SIG-M5 treated with dmso at 0.1 percent for 504 hours (cell line): ENCODE data around the gene CD47.

ENCODE experiments used
- DNase-seq: peaks from one replicate; lab custom pipeline; 2025; ENCODE audit not compliant: unreplicated experiment; lab: John Stamatoyannopoulos, UW

The CD47 gene

DNA sequence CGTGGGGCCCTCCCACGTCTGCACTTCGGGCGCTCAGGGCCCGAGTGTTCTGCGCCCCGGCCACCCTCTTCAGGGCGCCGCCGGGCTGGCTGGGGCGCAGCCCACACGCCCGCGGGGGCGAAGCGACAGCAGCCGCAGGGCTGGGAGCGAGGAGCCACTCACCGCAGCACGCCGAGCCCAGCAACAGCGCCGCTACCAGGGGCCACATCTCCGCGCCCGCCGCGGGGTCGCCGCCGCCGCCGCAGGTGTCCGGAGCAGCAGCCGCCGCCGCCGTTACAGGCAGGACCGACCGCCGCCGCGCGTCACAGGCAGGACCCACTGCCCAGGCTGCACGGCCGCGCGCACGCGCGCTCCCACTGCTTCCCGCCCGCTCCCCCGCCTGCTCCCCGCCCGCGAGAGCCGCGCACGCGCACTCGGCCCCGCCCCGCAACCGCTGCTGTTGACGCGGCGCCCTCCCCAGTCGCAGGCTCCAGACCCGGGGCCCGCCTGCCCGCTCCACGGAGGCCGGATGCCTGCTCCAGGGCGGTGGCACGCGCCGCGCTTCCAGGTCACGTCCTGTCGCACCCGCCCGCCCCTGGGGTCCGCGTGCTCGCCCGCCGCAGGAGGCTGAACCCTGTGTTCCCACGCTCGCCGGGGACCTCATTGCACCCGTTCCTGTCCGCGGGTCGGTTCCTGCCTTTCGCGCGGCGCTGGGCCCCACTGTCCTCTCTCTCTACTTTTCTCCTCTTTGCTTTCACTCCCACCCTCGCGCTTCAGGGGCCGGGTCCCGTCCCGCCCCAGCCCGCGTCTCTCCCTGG is at the start of gene CD47:
TSS of gene CD47 (minus strand) at position 331 of the 797 bp plus-strand sequence. CDS start at position 208, 123 bp downstream.
- peak; percentile 85 for DNase-seq

DNA sequence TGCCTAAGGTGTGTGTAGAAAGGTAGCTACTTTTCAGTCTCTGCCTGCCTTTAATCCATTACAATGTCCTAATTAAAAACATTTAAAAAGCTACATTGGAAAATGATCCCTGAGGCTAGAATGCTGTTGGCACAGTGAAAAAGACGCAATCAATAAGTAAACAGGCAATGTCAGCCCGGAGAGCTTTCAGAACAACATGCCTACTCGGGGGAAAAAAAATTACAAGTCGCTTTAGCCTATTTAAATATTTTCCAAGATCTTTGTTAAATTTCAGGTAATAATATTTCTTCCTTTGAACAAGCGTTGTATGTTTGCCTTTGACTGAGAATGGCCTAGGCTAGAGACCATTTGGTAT is 46.6 kb upstream of the CD47 start:
- DNase-seq = no peak

DNA sequence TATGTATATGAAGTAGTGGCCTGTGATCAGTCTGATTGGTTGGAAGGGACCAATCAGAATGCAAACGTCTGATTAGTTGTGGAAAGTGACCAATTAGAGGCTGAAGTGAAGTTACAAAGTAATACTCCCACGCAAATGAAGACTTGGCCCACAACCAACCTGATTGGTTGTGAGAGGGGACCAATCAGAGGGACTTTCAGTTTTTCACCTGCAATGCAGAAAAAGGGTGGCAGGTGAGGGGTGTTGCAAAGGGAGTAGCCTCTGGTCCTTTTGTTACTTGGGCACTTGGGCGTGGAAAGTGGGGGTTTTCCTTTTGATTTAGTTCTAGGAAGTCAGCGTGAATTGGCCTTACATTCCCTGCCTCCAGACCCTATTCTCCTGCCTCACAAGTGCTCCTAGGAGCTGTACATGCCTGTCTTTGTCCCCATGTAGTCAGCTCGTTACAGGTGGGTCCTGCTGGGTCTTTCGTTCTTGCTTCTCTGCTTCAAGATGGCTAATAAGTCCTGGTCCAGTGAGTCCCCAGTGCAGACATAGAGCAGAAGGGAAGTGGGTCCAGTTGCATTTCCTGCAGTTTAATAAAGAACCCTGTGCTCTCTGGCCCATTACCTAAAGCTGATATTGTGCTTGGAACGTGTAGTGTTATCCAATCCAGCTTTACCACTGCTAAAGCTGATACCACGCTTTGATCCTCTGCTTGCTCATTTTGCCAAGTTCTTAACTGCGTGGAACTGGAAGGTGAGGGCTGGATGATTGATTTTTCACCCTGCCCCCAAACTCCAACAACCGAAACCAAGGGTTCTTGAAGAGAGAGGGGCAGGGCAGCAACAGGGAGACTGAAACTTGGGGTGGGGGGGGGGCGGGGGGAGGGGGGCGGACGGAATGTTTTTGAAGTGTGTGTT is 46.0 kb upstream of the CD47 start:
- DNase-seq = no peak

DNA sequence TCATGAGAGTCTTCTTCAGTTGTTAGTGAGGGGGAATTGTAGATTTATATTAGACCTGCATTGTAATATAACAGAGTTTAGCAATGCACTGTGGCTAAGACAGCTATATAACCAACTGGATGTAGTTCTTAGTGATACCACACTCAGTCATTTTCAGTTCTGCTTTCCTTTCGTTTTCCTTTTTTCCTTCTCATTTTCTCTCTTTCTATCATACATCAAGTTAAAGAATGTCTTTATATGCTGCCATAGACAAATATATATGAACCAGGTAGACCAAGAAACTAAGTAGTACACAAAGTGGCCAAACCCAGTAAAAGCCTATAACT is 43.7 kb upstream of the CD47 start:
- DNase-seq = peak; percentile 60

DNA sequence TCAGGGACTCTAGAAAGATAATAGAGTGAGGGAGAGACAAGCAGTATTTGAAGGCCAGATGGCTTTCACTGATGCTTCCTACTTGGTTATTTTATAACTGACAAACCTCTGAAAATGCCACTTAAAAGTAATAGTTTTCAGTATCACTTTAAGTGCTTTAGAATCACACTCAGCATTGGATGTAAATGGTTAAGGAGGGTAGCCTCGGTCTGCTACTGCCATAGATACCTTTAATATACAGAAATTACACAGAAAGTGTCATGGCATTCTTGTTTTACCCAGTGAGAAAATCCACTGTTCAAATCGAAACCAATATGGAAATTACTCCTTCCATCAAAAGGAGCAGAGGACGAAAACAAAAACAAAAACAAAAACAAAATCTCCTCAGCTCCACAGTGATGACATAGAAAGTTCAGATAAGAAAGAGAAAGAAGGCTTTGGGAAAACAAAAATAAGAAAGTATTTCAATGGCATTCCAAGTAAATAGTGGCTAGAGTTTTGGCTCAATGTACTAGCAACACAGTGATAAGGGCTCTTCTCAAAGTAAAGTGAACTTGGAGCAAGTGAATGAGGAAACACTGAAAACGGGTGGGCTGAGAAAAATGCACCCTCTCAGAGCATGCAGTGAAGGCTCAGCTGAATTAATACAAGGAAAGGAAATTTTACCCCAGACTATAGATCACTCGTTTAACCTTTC is 43.2 kb upstream of the CD47 start:
- DNase-seq = peak; percentile 53

DNA sequence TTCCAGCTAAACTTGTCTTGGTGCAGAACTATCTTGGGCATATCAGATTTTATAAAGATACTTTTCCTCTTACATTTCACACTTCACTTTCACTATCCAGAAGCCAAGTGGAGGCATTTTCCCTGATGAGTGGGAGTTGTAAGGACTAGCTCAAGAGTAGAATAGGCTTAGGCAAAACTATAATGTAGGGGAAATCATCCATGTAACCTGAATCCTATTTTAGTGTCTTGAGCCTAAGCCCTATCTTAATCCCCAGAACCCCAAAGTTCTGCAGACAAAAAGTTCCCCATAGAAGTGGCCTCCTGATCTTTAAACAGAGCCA is 42.2 kb upstream of the CD47 start:
- no peak for DNase-seq

DNA sequence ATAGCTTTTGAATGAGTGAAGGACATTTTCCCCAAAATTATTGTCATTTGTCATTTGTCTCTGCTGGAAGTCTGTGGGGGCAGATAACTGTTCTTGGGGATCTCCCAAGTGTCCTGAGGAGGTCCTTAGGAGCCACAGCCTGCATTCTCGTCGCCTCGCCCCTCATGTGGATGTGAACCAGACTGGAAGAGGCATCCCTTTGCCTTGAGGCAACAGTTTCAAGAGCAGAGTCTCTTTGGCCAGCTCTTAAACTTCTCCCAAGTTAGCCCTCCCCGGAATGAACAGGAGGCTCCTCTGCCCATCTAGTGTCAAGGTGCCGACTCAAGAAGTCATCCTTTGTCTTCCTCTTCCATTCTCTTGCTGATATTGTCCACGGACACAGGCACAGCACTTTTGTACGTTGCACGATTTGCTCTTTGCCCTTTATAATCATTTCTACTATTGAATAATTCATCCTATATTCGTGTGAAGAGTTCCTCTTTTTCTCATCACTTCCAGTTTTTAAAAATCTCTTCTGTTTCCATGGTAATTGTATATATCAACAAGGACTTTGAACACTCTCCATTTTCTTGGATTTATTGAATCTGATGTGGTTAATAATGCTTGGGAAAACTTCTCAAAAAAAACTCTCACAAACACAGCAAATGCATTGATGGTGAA is 40.8 kb upstream of the CD47 start:
- peak; percentile 28 for DNase-seq

DNA sequence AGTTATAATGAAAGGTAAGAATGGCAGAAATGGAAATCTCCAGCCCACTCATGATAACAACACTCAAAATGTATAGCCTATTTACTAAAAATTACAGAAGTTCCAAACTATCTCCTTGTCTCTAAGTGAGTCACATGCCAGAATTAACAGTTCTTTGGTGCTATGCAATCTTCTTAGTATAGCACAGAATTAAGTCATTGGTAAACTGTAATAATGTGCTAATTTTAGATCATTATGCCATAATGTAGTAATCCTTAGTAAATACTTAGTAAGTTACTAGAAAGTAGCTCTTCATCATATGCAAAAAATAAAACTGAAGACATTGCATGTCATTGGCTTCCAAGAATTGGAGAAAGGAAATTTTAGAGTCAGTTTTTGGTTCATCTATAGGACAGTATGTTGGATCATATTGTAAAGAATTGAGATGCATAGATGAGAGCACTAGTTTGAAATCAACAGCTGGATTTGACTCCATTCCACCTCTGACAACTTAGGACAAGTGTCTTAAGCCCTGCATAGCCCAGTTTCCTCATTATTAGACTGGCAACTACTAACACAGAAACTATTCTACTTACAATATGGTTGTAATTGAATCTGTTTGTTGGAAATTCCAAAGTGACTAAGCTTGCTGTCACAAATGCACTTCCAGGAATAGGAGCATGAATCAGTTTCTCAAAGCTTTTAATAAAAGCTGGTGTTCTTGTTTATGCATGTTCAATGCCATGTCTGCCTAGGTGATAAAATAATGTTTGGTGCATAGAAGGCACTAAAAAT is 40.1 kb upstream of the CD47 start:
- peak; percentile 43 for DNase-seq

DNA sequence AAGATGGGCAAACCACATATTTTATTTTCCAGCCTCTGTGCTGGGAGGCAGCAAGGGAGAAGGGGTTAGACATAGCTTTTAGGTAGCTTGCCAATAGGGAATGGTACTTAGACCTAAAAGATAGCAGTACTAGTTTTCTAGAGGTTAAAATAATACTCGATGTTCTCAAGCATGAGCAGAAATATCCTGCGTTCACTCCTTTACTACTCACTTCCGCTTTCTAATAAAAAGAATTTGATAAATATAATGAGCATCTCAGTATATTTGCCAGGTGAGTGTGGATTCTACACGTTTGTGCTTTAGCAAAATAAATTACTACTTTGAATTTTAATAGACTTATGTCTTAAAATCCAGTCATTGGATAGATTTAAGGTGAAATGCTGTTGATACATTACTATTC is 39.4 kb upstream of the CD47 start:
- no peak for DNase-seq

DNA sequence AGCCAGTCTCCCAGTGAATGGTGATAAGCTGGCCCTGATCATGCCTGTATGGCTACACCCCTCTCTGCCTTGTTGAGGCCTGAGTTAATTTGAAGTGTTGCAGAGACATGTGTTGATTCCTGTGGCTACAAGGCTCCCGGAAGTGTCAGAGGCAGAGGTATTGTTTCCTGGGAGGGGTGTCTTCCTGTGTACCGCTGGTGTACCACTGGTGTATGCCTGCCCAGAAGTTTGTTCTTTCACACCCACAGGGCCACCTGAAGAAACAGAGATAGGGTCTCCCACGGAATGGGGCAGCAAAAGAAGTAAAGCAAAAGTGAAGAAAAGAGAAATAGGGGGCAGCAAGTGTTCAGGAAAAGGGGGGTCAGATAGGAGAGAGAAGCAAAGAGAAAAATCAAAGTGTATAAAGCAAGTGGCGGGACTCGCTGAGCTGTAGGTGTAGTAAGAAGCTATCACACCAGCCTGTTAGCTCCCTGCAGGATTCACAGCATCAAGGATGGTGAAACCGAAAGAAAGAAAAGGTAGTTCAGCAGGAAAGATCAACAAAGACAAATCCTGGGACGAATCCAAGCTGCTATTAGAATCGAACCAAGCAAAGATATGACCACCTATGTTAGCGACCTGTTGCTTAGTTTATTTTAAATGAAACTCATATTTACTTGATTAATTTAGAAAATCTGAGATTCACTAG is 36.6 kb upstream of the CD47 start:
- no peak for DNase-seq

DNA sequence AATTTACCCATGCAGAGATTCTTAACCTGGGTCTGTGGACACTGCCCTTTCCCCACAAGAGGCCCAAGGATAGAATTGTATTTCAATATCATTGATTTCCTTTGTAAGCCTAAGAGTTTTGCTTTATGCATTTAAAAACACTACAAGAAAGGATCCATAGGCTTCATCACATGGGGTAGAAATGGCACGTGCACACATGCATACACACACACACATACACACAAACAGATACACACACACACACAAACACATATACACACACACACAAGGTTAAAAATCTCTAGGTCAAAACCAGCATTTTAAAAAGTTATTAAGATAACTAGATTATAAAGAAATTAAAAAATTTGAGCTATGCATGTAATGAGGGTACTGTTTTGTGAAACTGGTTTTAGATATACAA is 35.5 kb upstream of the CD47 start:
- no peak for DNase-seq

DNA sequence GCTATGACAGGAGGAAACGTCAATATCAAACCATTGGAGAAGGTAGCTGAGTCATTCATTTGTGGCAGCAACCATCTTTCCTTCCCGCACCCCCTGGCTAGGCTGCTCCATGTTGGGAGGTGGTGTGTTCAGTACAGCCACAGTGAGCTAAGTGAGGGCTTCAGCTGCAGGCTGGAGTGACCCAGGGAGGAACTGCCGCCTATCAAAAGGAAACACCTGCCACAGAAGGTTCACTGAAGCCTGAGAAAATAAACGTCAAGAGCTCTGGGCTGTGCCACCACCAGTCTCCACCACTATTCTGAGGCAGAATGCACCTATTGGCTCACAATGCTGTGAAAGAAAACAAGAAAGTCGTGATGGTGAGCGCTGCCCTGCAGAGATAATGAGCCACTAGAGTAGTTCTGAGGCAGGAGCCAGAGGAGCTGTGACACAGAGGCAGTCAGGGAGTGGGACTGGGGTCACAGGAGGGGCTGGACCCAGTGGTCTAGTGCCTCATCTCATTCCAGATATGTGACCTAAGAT is 34.8 kb upstream of the CD47 start:
- peak; percentile 6 for DNase-seq

DNA sequence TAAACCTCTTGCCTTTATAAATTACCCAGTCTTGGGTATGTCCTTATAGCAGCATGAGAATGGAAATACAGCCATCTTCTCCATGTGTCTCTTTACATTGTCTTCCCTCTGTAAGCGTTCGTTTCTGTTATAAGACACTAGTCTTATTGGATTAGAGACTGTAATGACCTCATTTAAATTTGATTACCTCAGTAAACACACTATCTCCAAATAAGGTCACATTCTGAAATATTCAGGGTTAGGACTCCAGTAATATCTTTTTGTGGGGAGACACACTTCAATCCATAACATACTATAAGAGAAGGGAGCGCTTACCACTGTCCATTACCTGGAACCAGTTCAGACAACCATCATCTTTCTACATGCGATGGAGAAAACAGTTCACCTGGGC is 34.3 kb upstream of the CD47 start:
- DNase-seq = no peak

DNA sequence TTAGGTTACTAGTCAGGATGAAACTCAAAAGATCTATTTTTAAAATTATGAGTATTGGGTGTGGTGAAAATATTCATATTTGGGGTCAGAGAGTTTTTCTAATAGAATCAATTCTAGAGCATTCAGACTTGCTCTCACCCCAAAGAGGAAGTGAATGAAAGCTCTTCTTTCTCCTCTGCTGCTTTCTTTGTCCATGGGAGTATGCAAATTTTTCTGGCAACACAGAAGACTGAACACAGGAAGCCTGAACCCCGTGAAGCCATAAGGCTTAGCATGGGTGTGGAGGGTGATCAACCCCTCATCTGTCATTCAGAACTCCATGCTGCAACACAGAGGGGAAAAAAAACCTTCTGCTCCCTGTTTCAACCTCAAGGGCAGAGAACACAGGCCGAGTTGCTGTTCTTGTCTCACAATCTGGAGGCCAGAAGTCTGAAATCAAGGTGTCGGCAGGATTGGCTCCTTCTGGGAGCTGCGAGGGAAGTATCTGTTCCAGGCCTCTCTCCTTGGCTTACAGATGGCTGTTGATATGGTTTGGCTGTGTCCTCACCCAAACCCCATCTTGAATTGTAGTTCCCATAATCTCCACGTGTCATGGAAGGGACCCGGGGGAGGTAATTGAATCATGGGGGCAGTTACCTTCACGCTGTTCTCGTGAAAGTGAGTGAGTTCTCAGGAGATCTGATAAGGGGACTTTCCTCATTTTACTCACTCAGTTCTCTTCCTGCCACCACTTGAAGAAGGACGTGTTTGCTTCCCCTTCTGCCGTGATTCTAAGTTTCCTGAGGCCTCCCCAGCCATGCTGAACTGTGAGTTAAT is 33.7 kb upstream of the CD47 start:
- peak; percentile 80 for DNase-seq

DNA sequence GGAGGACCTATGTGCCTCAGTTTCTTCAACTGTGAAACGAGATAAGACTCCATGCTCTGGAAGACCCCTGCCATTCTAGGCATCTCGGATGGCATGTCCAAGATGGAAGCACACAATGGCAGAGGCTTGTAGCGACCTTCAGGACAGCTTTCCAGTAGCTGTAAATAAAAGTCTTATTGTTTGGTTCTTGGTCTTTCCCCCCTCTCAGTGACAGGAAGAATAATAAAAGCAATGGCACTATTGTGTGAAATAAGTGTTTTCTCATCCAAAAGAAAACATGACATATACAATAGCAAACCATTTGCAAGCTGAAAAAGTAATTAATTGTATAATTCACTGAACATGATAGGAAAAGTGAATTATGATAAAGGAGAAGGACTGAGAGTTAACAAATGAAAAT is 32.5 kb upstream of the CD47 start:
- DNase-seq = no peak

DNA sequence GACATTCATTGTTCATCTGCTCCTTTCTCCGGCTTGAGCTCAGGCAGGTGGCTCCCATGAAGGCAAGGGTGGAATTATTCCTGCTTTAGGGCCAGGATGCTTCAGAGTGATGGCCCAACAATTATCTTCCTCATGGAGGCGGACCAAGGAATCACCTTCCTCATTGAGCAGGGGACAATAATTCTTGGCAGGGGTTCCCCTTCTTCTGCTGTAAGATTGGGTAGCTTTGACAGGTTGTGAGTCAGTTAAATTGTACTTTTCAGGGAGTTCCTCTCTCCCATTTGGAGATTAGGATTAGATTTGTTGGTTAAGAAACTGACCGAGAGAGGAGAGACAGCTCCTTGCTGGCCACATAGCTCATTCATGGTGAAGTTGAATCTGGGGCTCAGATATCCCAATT is 31.4 kb upstream of the CD47 start:
- DNase-seq = no peak

DNA sequence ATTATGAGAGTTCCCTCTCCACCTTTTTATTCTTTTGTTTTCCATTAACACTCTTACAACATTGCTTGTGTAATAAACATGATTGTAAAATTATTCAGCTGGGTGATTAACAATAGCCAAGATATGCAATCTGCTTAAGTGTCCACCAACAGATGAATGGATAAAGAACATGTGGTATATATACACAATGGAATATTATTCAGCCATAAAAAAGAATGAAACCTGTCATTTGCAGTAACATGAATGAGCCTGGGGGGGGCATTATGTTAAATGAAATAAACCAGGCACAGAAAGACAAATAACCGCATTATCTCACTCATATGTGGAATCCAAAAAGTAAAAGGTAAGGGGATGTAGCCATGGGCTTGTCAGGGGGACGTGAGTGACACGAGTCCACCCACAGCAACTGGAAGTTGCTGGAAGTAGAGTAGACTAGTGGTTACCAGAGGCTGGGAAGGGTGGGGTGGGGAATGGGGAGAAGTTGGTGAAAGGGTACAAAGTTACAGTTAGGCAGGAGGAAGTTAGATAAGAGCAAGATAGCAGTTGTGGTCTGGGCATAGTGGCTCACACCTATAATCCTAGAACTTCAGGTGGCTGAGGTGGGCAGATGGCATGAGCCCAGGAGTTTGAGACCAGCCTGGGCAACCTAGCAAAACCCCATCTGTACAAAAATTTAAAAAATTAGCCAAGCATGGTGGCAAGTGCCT is 28.7 kb upstream of the CD47 start:
- DNase-seq = no peak

DNA sequence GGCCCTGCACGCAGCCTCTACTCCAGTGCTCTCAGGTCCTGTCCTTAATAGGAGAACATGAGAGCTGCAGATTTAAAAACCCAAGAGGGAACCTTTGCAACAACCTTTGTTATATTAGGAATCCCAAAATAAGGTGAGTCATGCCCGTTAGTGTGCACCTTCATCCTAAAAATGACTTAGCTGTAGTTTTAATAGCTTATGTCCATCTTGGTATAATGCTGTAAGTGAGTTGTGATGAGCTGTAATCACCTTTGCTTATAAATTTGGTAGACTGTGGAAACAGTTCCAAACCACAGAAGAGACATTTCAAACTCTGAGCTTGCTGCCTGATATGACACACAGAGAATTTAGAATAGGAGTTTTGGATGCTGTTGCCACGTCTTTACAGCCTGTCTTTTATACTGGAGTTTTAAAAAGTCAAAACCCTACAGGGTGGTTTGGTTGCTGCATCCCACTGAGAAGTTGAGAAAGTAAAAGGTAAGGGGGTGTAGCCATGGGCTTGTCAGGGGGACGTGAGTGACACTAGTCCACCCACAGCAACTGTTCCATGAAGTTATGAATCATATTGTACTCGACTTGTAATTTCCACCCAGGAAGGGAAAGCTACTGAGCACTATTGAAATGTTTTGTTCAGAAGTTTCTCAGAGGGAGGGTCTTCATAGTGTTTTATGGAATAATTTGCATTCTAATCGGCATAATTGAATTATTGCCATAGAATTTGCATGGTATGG is 27.4 kb upstream of the CD47 start:
- DNase-seq = no peak
